ENCODE data around the gene ADIPOR2.

DNA sequence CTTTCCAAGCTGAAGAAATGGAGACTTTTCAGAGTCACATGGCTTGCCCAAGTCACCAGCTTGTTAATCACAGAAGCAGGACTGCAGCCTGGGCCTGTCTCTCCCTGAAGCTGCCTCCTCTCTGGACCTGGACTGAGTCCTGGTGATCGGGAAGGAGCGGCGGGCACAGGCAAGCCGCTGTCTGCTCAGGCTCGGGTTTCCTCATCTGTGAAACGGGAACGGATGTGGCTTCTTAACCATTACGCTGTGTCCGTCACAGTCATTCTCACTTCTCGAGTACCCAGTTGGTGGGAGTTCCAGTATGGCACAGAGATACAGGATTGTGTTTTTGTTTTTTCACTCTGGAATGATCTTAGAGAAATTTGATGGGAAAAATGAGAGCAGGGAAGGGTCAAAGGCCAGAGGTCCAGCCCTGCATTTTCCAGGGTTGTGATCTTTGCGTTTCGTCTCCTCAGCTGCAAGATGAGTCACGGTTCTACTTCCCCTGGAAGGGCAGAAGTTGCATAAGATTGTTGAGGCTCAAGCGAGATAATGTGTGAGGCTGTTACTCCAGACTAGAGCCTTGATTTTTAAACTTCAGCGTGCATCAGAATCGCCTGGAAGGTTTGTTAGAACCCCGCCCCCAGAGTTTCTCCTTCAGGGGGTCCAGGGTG, 121.9 kb downstream of the ADIPOR2 start:
- TF ChIP-seq, protein P1, sequence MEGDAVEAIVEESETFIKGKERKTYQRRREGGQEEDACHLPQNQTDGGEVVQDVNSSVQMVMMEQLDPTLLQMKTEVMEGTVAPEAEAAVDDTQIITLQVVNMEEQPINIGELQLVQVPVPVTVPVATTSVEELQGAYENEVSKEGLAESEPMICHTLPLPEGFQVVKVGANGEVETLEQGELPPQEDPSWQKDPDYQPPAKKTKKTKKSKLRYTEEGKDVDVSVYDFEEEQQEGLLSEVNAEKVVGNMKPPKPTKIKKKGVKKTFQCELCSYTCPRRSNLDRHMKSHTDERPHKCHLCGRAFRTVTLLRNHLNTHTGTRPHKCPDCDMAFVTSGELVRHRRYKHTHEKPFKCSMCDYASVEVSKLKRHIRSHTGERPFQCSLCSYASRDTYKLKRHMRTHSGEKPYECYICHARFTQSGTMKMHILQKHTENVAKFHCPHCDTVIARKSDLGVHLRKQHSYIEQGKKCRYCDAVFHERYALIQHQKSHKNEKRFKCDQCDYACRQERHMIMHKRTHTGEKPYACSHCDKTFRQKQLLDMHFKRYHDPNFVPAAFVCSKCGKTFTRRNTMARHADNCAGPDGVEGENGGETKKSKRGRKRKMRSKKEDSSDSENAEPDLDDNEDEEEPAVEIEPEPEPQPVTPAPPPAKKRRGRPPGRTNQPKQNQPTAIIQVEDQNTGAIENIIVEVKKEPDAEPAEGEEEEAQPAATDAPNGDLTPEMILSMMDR (IDR thresholded peaks at IDR 0.05), result no peak
- TF ChIP-seq POLR2A (IDR thresholded peaks at IDR 0.05), result no peak
